PC-3 (cell line): ENCODE results near the gene ASPHD2. TPM values are rescaled to one million over a fixed set of nuclear protein-coding genes. Genes with fewer than 3 reads are reported as not detected.

Experiments used
- ATAC-seq: fragments of 200-7000 bp; cut with Tn5 transposase; 2 replicates; pipeline ENCODE4 v1.9.1; 2020; ENCODE audit warnings: mild to moderate bottlenecking, moderate library complexity
- BruUV-seq: library from RNA; stranded (reverse); fragments of 400-500 nt; replicated peaks from 2 replicates; lab custom pipeline; 2021; lab: Mats Ljungman, UMichigan
- CTCF ChIA-PET: fragments of 300-600 bp; sonication (Branson Sonifier 250); formaldehyde crosslinking; loops from one replicate; lab custom pipeline; 2022; ENCODE audit warnings: antibody characterized with exemption; lab: Charles Lee
- POLR2A ChIA-PET: fragments of 300-600 bp; sonication (Branson Sonifier 250); formaldehyde crosslinking; loops from one replicate; lab custom pipeline; 2022; ENCODE audit warnings: antibody characterized with exemption; ENCODE audit not compliant: unreplicated experiment; lab: Charles Lee
- DNase-seq: peaks from one replicate; pipeline ENCODE4 v3.0.0-alpha.2; 2015
- H2AFZ ChIP-seq: fragments of 300-600 bp; sonication (generic); 2 replicates; pipeline ENCODE4 v1.6.0; 2016; ENCODE audit warnings: antibody characterized with exemption, low read length
- H3F3A ChIP-seq: fragments of 300-600 bp; sonication (generic); one replicate; pipeline ENCODE4 v1.6.0; 2017; ENCODE audit warnings: antibody characterized with exemption, low read length, control low read depth, mild to moderate bottlenecking; ENCODE audit not compliant: unreplicated experiment
- H3K27ac ChIP-seq: fragments of 300-600 bp; sonication (generic); 2 replicates; pipeline ENCODE4 v1.5.1; 2016; ENCODE audit warnings: mild to moderate bottlenecking, low read length
- H3K27me3 ChIP-seq: fragments of 300-600 bp; sonication (generic); 2 replicates; pipeline ENCODE4 v1.6.1; 2016; ENCODE audit warnings: low read length, mixed read lengths
- H3K36me3 ChIP-seq: fragments of 300-600 bp; sonication (generic); 2 replicates; pipeline ENCODE4 v1.6.1; 2016; ENCODE audit warnings: low read depth, mixed run types, low read length, mixed read lengths
- H3K4me1 ChIP-seq: fragments of 300-600 bp; sonication (generic); 2 replicates; pipeline ENCODE4 v1.5.1; 2016; ENCODE audit warnings: low read length; ENCODE audit not compliant: insufficient read depth
- H3K4me2 ChIP-seq: fragments of 300-600 bp; sonication (generic); 2 replicates; pipeline ENCODE4 v1.6.0; 2016; ENCODE audit warnings: low read length
- H3K4me3 ChIP-seq: fragments of 300-600 bp; sonication (generic); 2 replicates; pipeline ENCODE4 v1.5.1; 2016; ENCODE audit warnings: mild to moderate bottlenecking, low read length, mixed read lengths
- H3K79me2 ChIP-seq: fragments of 300-600 bp; sonication (generic); 2 replicates; pipeline ENCODE4 v1.6.1; 2017; ENCODE audit warnings: low read length, mixed read lengths
- H3K9ac ChIP-seq: fragments of 300-600 bp; sonication (generic); 2 replicates; pipeline ENCODE4 v1.6.0; 2016; ENCODE audit warnings: mild to moderate bottlenecking, low read length
- H3K9me2 ChIP-seq: fragments of 300-600 bp; sonication (generic); replicated peaks from 2 replicates; pipeline ENCODE4 v1.6.1; 2016; ENCODE audit warnings: mixed run types, low read length, mixed read lengths
- H3K9me3 ChIP-seq: fragments of 300-600 bp; sonication (generic); 2 replicates; pipeline ENCODE4 v1.6.1; 2016; ENCODE audit warnings: low read length, mixed read lengths
- H4K20me1 ChIP-seq: fragments of 300-600 bp; sonication (generic); 2 replicates; pipeline ENCODE4 v1.6.1; 2016; ENCODE audit warnings: low read length, mixed read lengths
- CTCF ChIP-seq: fragments of 300-600 bp; sonication (generic); conservative IDR thresholded peaks from 2 replicates; pipeline ENCODE4 v1.5.1; 2017; ENCODE audit warnings: antibody characterized with exemption, low read depth, mild to moderate bottlenecking, low read length
- EZH2 ChIP-seq: fragments of 300-600 bp; sonication (generic); IDR thresholded peaks from one replicate; pipeline ENCODE4 v1.6.1; 2017; ENCODE audit warnings: antibody characterized with exemption, mild to moderate bottlenecking, low read length; ENCODE audit not compliant: unreplicated experiment
- EZH2phosphoT487 ChIP-seq: fragments of 300-600 bp; sonication (generic); IDR thresholded peaks from 2 replicates; pipeline ENCODE4 v1.6.1; 2018; ENCODE audit warnings: mild to moderate bottlenecking, antibody characterized with exemption, low read length, borderline replicate concordance
- intact Hi-C: fragments of 100-400 bp; cut with micrococcal nuclease; formaldehyde crosslinking; loops from 2 replicates; pipeline ENCODE4 v1.9.0; 2023
- total RNA-seq: library from RNA; depleted of rRNA; stranded (reverse); fragments of >200 nt; gene quantifications from 2 replicates; pipeline ENCODE4 v1.2.3, GENCODE V29; 2014

Gene ASPHD2
- total RNA-seq, 1 experiment from 2014 or later: 2.1 TPM

DNA sequence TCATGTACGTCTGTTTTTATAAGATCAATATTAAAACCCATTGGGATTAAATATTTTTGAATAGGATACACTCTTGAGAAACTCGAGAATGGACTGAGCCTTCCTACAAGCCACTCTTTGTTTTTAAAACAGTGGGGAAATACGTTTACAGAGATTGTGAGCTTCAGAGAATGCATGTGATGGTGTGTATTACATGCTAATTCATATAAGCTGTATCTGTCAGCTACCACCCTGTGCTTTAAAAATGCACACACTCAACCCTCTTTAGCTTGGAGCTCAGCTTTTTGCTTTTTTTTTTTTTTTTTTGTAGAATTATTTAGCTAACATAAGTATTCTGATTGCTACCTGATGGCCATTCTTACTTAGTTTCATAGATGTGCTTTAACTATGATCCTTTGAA lies 46.3 kb upstream of the ASPHD2 start:
- peaks cover 45% of the 10 kb centered on the region for H3K27me3 ChIP-seq
- H3K4me2 ChIP-seq: no peak overlapping the region
- BruUV-seq: no TSS peak
- CTCF ChIA-PET: no interaction called here
- no peak overlapping the region for H3K9ac ChIP-seq
- H3K4me3 ChIP-seq: no peak overlapping the region
- TF ChIP-seq CTCF (no peak), EZH2 (no peak), EZH2phosphoT487 (no peak)
- no peaks in the 10 kb centered on the region for H3K36me3 ChIP-seq
- no peaks in the 10 kb centered on the region for H3K79me2 ChIP-seq
- H2AFZ ChIP-seq: no peak overlapping the region
- intact Hi-C loops: no loop called here
- H3K9me2 ChIP-seq: no peaks in the 10 kb centered on the region
- H4K20me1 ChIP-seq: no peaks in the 10 kb centered on the region
- POLR2A ChIA-PET: no interaction called here
- ATAC-seq (no peak), DNase-seq (no peak)
- H3K9me3 ChIP-seq: no peaks in the 10 kb centered on the region
- H3K4me1 ChIP-seq: no peaks in the 10 kb centered on the region
- H3K27ac ChIP-seq: no peak overlapping the region
- no peaks in the 10 kb centered on the region for H3F3A ChIP-seq

DNA sequence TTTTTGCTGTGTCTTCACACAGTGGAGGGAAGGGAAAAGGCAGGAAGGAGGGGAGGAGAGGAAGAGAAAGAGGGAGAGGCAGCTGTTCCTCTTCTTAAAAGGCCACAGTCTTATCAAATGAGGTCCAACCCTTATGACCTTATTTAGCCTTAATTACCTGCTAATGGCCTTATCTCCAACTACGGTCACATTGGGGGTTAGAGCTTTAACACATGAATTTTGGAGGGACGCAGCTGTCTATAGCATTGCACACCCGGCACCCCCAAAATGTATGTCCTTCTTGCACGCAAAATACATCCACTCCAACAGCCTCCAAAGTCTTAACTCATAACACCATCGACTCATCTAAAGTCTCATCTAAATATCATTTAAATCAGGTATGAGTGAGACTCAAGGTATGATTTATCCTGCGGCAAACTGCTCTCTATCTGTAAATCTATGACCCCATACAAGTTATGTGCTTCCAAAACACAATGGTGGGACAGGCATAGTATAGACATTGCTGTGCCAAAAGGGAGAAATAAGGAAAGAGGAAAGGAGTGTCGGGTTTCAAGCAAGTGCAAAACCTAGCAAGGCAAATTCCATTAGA lies 45.0 kb upstream of the ASPHD2 start:
- intact Hi-C loops: no loop called here
- Histone ChIP-seq H3F3A (no peaks in the 10 kb centered on the region), H3K79me2 (no peaks in the 10 kb centered on the region), H3K4me1 (no peaks in the 10 kb centered on the region), H3K27ac (no peak overlapping the region), H3K4me2 (no peak overlapping the region), H2AFZ (no peak overlapping the region), H3K27me3 (peaks cover 45% of the 10 kb centered on the region), H3K9me3 (no peaks in the 10 kb centered on the region), H3K36me3 (no peaks in the 10 kb centered on the region), H3K9me2 (no peaks in the 10 kb centered on the region), H4K20me1 (no peaks in the 10 kb centered on the region), H3K9ac (no peak overlapping the region), H3K4me3 (no peak overlapping the region)
- ATAC-seq (no peak), DNase-seq (no peak)
- ChIA-PET POLR2A (no interaction called here), CTCF (no interaction called here)
- no TSS peak for BruUV-seq
- TF ChIP-seq EZH2phosphoT487 (no peak), CTCF (no peak), EZH2 (no peak)

- intact Hi-C loops: no loop called here
- no peak for TF ChIP-seq EZH2phosphoT487
- TF ChIP-seq EZH2: no peak
- TF ChIP-seq CTCF: no peak
Observed at GRCh38 chr22:26385164-26385563, 43.9 kb upstream of the ASPHD2 start.

More at GRCh38 chr22:26385164-26385563, 43.9 kb upstream of the ASPHD2 start:
- Histone ChIP-seq H4K20me1 (no peaks in the 10 kb centered on the region), H3K9me2 (no peaks in the 10 kb centered on the region), H3F3A (no peaks in the 10 kb centered on the region), H3K4me3 (no peak overlapping the region), H2AFZ (no peak overlapping the region), H3K9ac (no peak overlapping the region), H3K9me3 (no peaks in the 10 kb centered on the region), H3K27me3 (peaks cover 43% of the 10 kb centered on the region), H3K4me2 (no peak overlapping the region), H3K36me3 (no peaks in the 10 kb centered on the region), H3K27ac (no peak overlapping the region), H3K79me2 (no peaks in the 10 kb centered on the region), H3K4me1 (no peaks in the 10 kb centered on the region)
- POLR2A ChIA-PET: no interaction called here
- no TSS peak for BruUV-seq
- DNase-seq (no peak), ATAC-seq (no peak)
- CTCF ChIA-PET: no interaction called here
